GM18505 (cell line): ENCODE data around the gene PPFIBP1.
A peak's percentile ranks its signal among the peaks of the same experiment; 100 is the strongest.

Experiments
- ATAC-seq: cut with Tn5 transposase; IDR thresholded peaks from one replicate; pipeline ENCODE4 v1.9.1; 2021; ENCODE audit not compliant: unreplicated experiment
- POLR2A ChIP-seq: IDR thresholded peaks from 4 replicates; pipeline ENCODE4 v1.6.1; 2011; ENCODE audit warnings: borderline replicate concordance; ENCODE audit not compliant: insufficient read depth, insufficient read length; ENCODE audit errors: extremely low read depth

The PPFIBP1 gene

GRCh38 chr12:27523642-27524493 is at the start of gene PPFIBP1:
PPFIBP1 (plus strand) TSS chr12:27524206; CDS start chr12:27633397, 109,191 bp downstream.
- peak; percentile 97 for ATAC-seq
- TF ChIP-seq POLR2A: peak; percentile 61

GRCh38 chr12:27474344-27474743 is 49.7 kb upstream of the PPFIBP1 start:
- ATAC-seq: no peak
- TF ChIP-seq POLR2A: no peak

- no peak for ATAC-seq
- TF ChIP-seq POLR2A: no peak
Observed at GRCh38 chr12:27477049-27477448, 47.0 kb upstream of the PPFIBP1 start.

- TF ChIP-seq POLR2A: no peak
- ATAC-seq: no peak
Observed at GRCh38 chr12:27478949-27479348, 45.1 kb upstream of the PPFIBP1 start.

- no peak for ATAC-seq
- no peak for TF ChIP-seq POLR2A
Observed at GRCh38 chr12:27480016-27480415, 44.0 kb upstream of the PPFIBP1 start.

- ATAC-seq: no peak
- TF ChIP-seq POLR2A: no peak
Observed at GRCh38 chr12:27486961-27487360, 37.0 kb upstream of the PPFIBP1 start.

- no peak for TF ChIP-seq POLR2A
- no peak for ATAC-seq
Observed at GRCh38 chr12:27488479-27488878, 35.5 kb upstream of the PPFIBP1 start.

GRCh38 chr12:27491226-27491625 is 32.8 kb upstream of the PPFIBP1 start:
- TF ChIP-seq POLR2A: no peak
- no peak for ATAC-seq

- ATAC-seq: no peak
- no peak for TF ChIP-seq POLR2A
Observed at GRCh38 chr12:27493260-27493940, 30.6 kb upstream of the PPFIBP1 start.

GRCh38 chr12:27497446-27497845 is 26.6 kb upstream of the PPFIBP1 start:
- no peak for ATAC-seq
- TF ChIP-seq POLR2A: no peak

GRCh38 chr12:27498149-27498548 is 25.9 kb upstream of the PPFIBP1 start:
- no peak for TF ChIP-seq POLR2A
- peak; percentile 91 for ATAC-seq

GRCh38 chr12:27498761-27499160 is 25.2 kb upstream of the PPFIBP1 start:
- no peak for ATAC-seq
- no peak for TF ChIP-seq POLR2A

- no peak for TF ChIP-seq POLR2A
Observed at GRCh38 chr12:27499377-27499776, 24.6 kb upstream of the PPFIBP1 start.

GRCh38 chr12:27500546-27500945 is 23.5 kb upstream of the PPFIBP1 start:
- no peak for TF ChIP-seq POLR2A
- no peak for ATAC-seq

More at GRCh38 chr12:27499377-27499776, 24.6 kb upstream of the PPFIBP1 start:
- ATAC-seq: no peak
